CMK (cell line): ENCODE results near the gene SLAIN1.

Experiments
- DNase-seq: peaks from one replicate; pipeline ENCODE4 v3.0.0-alpha.2; 2010; ENCODE audit warnings: low read depth

The SLAIN1 gene

DNA sequence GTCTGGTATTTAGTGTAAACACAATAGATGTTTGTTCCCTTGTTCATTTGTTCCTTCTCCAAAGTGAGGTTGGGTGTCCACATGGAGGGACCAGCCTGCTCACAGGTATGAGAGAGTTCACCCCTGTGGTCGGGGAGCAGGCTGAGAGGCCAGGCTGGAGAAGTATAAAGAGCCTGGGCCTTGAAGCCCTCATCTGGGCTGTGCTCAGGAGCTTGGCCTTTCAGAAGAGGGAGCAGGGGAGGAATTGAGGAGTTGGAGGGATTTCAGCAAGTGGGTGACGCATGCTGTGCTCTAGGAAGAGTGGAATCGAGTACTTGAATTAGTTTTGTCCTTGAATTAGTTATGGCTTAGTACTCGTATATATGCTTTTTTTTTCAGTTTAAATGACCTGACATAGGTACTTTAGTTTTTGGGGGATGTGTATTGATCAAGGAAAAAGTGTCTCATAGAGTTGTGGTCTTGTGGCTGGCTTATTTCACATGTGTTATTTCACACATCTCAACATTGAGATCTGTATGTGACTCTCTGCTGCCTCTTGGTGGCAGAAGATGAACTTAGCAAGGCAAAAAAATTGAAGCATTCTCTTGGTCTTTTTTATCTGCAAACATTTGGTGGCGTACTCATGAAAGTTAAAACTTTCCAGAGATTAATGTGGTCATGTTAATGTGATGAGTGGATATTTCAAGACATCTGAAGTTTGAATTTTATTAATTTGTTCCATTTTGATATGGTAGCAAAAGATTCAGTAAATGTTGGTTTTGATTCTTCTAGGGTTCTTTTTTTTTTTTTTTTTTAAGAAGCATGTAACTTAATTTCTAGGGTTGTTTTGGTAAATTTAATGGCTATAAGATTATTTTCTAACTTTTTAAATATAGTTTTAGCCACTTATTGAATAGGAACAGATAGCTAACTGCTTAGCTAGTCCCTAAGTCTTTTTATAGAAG is 54.3 kb downstream of the SLAIN1 start:
- peak; percentile 35 for DNase-seq

GRCh38 chr13:77752512-77753069 is 55.1 kb downstream of the SLAIN1 start:
- DNase-seq, result no peak

DNA sequence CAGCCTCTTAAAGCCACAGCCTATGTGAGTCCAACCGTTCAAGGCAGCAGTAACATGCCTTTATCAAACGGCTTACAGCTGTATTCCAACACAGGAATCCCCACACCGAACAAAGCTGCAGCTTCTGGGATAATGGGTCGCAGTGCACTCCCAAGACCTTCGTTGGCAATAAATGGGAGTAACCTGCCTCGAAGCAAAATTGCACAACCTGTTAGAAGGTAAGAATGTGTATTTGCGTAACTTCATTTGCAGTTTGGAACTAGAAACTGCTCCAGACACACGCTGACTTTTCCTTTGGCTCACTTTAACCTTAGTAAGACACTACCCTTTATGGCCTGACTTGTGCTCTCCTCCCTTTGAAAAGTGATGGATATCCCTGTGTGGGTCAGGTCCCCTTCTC is 63.4 kb downstream of the SLAIN1 start:
- DNase-seq, result no peak

DNA sequence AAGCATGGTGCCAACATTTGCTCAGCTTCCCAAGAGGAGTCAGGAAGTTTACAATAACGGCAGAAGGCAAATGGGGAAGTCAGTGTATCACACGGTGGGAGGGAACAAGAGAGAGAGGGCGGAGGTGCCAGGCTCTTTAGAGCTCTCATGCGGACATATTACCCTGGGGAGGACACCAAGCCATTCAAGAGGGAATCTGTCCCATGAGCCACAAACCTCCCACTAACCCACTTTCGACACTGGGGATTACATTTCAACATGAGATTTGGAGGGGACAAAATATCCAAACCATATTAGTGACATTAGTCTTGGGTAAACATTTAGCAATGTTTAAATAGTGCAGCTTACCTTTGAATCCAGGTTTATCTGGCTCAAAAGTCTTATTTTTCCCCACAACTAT is 69.9 kb downstream of the SLAIN1 start:
- no peak for DNase-seq

- DNase-seq, result no peak
Measured at GRCh38 chr13:77774181-77774580, 76.7 kb downstream of the SLAIN1 start.

DNA sequence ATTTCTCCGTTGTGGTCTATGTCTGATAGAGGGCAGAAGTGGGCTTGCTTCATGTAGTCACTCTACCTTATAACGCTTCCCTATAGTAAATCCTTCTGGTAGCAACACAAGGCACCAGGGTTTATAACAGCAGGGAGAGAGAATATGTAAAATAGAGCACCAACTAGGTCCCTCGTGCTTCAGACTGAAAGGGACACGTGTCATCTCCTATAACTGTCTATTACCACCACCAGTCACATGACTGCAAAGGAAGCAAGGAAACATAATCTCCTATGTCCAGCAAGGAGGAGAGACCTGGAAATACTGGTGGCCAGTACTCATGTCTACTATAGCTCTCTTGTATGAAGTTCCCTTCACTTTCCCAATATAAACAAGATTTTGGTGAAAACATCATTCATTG is 79.2 kb downstream of the SLAIN1 start:
- DNase-seq, result no peak

DNA sequence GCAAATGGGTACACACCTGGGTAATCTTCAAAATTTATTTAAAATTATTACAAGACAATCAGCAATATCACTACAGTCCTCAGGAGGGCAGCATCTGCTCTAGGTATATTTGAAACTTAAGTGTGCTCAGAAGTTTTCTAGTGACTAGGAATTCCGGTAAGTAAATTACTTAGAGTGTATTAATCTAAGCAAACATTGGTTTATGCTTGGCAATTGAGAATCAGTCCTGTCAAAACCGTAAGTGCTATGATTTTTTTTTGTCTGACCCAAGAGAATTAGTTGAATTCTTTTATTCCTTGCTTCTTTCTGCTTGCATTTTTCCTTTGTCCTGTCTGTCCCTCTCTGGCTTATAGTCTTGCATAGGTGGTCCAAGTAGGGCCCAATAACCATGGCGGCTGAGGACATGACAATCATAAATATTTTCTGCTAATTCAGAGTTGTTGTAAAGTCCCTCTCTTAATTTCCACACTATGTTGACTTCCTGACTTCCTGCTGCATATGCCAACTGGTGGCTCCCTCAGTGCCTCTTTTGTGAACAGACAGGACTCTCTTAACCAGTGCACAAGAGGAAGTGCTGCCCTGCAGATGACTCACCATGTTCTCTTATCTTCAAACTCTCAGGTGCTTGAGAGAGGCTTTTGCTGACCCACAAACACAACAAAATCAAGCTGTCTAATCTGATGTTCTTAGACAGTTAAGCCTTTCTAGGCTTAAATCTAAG is 82.2 kb downstream of the SLAIN1 start:
- DNase-seq, result peak; percentile 94

DNA sequence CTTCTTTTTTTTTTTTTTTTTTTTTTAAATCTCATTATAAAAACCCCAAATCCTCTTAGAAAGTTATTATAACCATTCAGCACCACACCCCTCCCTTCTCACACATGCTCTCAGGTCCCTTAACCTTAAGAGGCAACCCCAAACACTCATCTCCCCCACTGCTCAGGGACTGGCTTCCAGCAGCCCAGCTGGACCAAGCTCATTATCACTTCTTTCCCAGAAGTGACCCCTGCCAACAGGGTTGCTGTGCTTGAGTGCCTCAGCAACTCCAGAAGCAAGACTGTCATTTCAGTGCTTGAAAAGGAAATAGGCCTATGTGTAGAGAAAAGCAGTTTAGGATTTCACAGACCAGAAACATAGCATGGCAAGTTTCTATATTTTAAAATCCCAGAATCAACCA is 84.3 kb downstream of the SLAIN1 start:
- DNase-seq, result no peak

- no peak for DNase-seq
Measured at GRCh38 chr13:77784515-77784914, 87.0 kb downstream of the SLAIN1 start.

DNA sequence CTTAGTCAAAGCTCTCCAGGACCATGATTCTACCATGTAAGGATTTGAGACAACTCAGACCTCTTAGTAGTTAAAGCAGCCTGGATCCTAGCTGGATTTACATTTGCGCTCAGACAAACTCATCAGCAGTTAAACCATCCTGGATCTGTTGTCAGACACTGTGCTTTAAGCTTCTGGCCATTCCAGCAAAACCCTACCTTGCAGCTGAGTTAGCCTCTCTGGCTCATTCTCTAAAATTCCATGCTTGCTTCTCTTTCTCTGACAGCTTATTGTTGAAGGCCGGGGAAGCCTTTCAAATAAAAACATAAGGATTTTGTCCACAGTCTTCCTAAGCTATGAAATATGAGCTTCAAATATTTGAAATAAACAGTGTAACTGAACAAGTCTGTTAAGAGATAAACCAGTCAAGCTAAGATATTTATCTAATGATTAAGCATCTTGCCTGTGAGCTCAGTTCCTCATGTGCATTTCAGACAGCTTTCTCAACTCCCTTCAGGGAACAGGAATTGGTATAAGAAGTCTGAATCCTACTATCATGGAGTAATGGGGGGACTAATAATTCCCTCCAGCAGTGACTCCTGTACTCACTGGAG is 89.3 kb downstream of the SLAIN1 start:
- no peak for DNase-seq

- DNase-seq, result no peak
Measured at GRCh38 chr13:77789376-77789775, 91.9 kb downstream of the SLAIN1 start.

DNA sequence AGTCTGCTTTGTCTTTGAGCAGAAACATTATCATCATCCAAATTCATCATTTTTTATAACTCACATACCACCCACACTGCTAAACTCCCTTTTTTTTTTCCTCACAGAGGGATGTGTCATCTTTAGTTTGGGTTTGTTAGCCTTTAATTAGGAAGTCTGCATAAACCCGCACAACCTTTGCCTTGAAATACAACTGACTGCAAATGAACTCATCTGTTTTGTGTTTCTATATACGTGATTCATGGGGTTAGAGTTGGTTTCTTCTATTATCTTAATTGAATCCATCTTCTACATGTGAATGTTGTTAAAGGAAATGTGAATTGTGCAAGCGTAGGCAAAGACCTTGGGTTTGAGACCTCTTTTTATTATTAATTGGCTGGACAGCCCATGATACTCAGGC is 102.7 kb downstream of the SLAIN1 start:
- no peak for DNase-seq

DNA sequence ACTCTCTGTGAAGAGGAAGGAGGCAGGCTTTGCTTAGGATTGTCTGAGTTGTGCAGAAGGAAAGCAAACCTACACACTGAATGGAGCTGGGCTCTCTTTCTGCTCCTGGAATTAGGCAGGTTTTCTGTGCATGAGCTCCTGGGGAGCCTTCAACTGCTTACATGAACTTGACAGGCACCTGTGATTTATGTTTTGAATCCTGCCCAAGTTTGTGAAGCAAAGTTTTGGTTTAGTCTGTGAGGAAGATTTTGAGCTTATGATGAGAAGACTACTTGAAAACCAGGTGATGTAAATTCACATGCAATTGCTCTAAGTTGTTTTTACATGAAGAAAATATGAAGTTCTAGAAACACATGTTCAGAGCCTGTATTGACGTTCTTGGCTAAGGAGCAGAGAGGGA is 109.0 kb downstream of the SLAIN1 start:
- DNase-seq, result no peak

DNA sequence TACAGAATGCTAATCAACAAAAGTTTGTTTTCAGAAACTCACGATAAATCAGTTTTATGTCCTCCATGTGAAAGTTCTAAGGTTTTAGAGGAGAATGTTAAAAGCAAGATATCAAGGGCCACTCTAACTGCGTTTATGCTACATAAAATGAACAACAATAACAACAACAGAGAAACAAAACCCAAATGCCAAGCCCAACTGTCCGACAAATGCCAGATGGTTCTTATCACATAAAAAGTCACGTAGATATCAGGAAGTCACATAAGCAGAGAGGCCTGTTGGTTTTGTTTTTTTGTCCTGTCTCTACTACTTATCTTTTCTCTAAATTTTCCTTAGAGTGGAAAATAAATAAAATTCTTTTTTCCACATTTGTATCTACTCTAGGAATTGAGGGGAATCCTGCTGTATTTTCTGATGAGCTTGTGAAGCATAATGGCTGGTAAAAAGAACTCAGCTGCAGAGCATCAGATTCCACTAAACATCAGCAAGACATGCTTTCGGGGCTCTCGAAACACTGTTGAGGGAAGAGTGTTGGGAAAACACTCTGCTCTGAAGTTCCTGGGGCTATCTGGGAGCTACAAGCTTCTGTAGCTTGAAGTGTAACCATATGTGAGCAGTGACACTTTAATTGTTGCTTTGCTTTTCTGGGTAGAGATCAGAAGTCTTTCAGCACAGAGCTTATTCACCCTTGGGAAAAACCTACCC is 110.1 kb downstream of the SLAIN1 start:
- DNase-seq, result no peak

DNA sequence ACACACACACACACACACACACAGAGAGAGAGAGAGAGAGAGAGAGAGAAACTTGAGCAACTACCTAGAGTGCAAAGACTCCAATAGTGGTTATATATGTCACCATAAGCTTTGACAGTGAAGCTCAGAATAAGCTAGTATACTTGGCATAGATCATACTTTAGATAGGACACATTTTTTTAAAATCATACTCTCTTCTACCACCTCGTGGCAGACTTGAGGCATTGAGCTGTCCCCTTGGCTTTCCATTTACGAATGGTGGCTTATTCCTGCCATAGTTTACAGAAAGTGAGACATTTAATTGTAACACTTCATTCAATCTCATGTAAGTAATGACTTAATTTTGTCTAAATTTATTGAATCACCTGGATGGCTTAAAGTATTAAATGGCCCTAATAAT is 112.9 kb downstream of the SLAIN1 start:
- peak; percentile 27 for DNase-seq

DNA sequence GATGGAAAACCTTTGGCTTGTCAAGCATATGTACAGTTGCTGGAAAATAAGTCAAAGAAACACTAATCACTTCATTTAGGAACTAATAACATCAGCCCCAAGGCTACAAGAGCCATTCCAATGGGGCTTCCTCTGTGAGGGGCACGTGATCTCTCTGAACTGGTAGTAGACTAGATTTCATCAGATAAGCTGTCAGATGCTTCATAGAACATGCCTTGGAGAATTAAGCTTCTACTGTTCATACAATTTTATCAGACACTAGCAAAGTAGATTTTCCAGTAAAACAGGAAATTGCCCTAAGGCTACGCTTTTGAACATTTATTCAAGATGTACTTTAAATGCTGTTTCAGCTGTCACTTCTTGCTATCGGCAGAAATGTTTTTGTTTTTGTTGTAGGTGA is 113.4 kb downstream of the SLAIN1 start:
- DNase-seq, result no peak

- no peak for DNase-seq
Measured at GRCh38 chr13:77811381-77811780, 113.9 kb downstream of the SLAIN1 start.

- DNase-seq, result no peak
Measured at GRCh38 chr13:77811981-77812380, 114.5 kb downstream of the SLAIN1 start.
